K562 (cell line): ENCODE measurements around the gene PACRG.

Source experiments
- CAMTA2 ChIP-seq: fragments of 250-450 bp; sonication (Bioruptor Pico); conservative IDR thresholded peaks from 2 replicates; pipeline ENCODE4 v1.5.1; 2022
- NFYB ChIP-seq: IDR thresholded peaks from 2 replicates; pipeline ENCODE4 v1.6.1; 2011; ENCODE audit warnings: mild to moderate bottlenecking, moderate library complexity; ENCODE audit not compliant: insufficient read length; ENCODE audit errors: extremely low read depth
- SMAD3 ChIP-seq: fragments of 450-650 bp; formaldehyde crosslinking; conservative IDR thresholded peaks from 2 replicates; pipeline ENCODE4 v1.4.0; 2020; ENCODE audit warnings: mild to moderate bottlenecking
- SMC3 ChIP-seq: conservative IDR thresholded peaks from 2 replicates; pipeline ENCODE4 v1.6.1; 2011; ENCODE audit warnings: low read depth, low read length, improper control_type of control experiment; ENCODE audit not compliant: insufficient read depth
- ZBTB26 ChIP-seq: fragments of 450-650 bp; formaldehyde crosslinking; IDR thresholded peaks from 2 replicates; pipeline ENCODE4 v1.4.0; 2022; ENCODE audit warnings: missing genetic modification characterization
- ZNF121 ChIP-seq: sonication (generic); formaldehyde crosslinking; conservative IDR thresholded peaks from 2 replicates; pipeline ENCODE4 v1.8.0; 2022; ENCODE audit warnings: missing genetic modification reagents
- TF ChIP-seq, protein P1 (sequence below): sonication (generic); formaldehyde crosslinking; IDR thresholded peaks from 2 replicates; pipeline ENCODE4 v1.9.0; 2022; ENCODE audit warnings: mild to moderate bottlenecking, missing genetic modification reagents
- TF ChIP-seq, protein P2 (sequence below): fragments of 250-450 bp; sonication (Bioruptor Pico); IDR thresholded peaks from 2 replicates; pipeline ENCODE4 v1.9.0; 2021; ENCODE audit warnings: mild to moderate bottlenecking

DNA sequence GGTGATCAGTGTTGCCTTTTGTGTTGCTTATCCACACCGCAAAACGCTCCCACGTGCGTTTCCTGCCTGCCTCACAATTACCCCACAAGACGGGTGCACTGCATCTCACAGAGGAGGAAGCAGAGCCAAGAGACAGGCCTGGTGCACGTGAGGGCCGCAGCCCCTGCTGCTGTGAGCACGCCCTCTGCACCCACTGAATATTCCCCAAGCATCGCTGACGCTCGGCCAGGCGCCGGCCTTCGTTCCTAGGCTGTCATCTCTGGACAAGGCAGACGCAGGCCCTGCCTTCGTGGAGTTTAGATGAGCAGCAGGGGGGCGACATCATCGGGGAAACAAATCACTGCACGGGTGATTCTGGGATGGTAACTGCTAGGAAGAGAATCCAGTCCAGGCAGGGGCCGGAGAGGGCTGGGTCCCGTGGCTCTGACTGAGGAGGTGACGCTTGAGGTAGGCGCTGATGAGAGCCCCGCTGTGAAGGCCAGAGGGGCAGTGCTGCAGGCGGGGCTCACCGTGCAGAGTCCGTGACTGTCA, 524.4 kb downstream of the PACRG start:
- TF ChIP-seq ZBTB26 (CRISPR knock-in tag) (no peak), ZNF121 (CRISPR knock-in tag) (no peak), CAMTA2 (CRISPR knock-in tag) (no peak), SMAD3 (no peak), SMC3 (no peak), NFYB (no peak)
- TF ChIP-seq, protein P1, sequence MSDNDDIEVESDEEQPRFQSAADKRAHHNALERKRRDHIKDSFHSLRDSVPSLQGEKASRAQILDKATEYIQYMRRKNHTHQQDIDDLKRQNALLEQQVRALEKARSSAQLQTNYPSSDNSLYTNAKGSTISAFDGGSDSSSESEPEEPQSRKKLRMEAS (CRISPR knock-in tag), result no peak
- TF ChIP-seq, protein P2, sequence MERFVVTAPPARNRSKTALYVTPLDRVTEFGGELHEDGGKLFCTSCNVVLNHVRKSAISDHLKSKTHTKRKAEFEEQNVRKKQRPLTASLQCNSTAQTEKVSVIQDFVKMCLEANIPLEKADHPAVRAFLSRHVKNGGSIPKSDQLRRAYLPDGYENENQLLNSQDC (CRISPR knock-in tag), result no peak
